Left ventricle myocardium inferior (tissue), 1 donor: ENCODE data around the gene PDZRN3. TPM values are rescaled to one million over a fixed set of nuclear protein-coding genes. Genes with fewer than 3 reads are reported as not detected.

Experiments used
- DNase-seq: peaks from one replicate; pipeline ENCODE4 v3.0.0-alpha.2; 2020
- H3K27ac ChIP-seq: fragments of 200-600 bp; replicated peaks from 2 replicates; pipeline ENCODE4 v1.8.0; 2021
- H3K27me3 ChIP-seq: fragments of 200-600 bp; 2 replicates; pipeline ENCODE4 v1.8.0; 2021; ENCODE audit warnings: low read depth
- H3K36me3 ChIP-seq: fragments of 200-600 bp; 2 replicates; pipeline ENCODE4 v1.8.0; 2021
- H3K4me1 ChIP-seq: fragments of 200-600 bp; 2 replicates; pipeline ENCODE4 v1.8.0; 2021
- H3K4me3 ChIP-seq: fragments of 200-600 bp; 2 replicates; pipeline ENCODE4 v1.8.0; 2021; ENCODE audit warnings: mild to moderate bottlenecking, moderate library complexity
- H3K9me3 ChIP-seq: fragments of 200-600 bp; replicated peaks from 2 replicates; pipeline ENCODE4 v1.8.0; 2021
- CTCF ChIP-seq: fragments of 200-600 bp; IDR thresholded peaks from 2 replicates; pipeline ENCODE4 v1.8.0; 2021; ENCODE audit warnings: antibody characterized with exemption, mild to moderate bottlenecking, borderline replicate concordance
- intact Hi-C: fragments of 100-400 bp; cut with micrococcal nuclease; formaldehyde crosslinking; loops from one replicate; pipeline ENCODE4 v1.11.0; 2022
- total RNA-seq: library from RNA; stranded (reverse); fragmentation: NEBNext Ultra II Directional; extraction: Animal tissue kit (Norgen Biotek cat#: 25700); gene quantifications from one replicate; pipeline ENCODE4 v1.2.1, GENCODE V29; 2021
- donor health status: DM: no; HTN: yes; CAD: no; lungs with severe emphysema.

The PDZRN3 gene
- total RNA-seq, 1 donor from 2014 or later, result 114 TPM

- peaks cover 87% of the 10 kb centered on the region for H3K4me1 ChIP-seq
- H3K9me3 ChIP-seq, result no peaks in the 10 kb centered on the region
- no peaks in the 10 kb centered on the region for H3K36me3 ChIP-seq
- no peak for DNase-seq
- no peaks in the 10 kb centered on the region for H3K27me3 ChIP-seq
- intact Hi-C loops, result loop anchor here (5.0 kb wide), 1 partner anchor 338 kb away; no protein-coding TSS in a partner anchor
- no peak overlapping the region for H3K4me3 ChIP-seq
- TF ChIP-seq CTCF, result no peak
- H3K27ac ChIP-seq, result peak overlapping the region; percentile 68
Observed at GRCh38 chr3:73509066-73509465, 115.7 kb downstream of the PDZRN3 start.

- H3K27ac ChIP-seq, result peak overlapping the region; percentile 68
- intact Hi-C loops, result loop anchor here (5.0 kb wide), 1 partner anchor 339 kb away; no protein-coding TSS in a partner anchor
- DNase-seq, result no peak
Observed at GRCh38 chr3:73508330-73508954, 116.3 kb downstream of the PDZRN3 start.

GRCh38 chr3:73504852-73505251 lies 119.9 kb downstream of the PDZRN3 start:
- Histone ChIP-seq H3K4me1 (peaks cover 87% of the 10 kb centered on the region), H3K27me3 (no peaks in the 10 kb centered on the region), H3K4me3 (peak overlapping the region; percentile 15), H3K9me3 (no peaks in the 10 kb centered on the region), H3K27ac (peak overlapping the region; percentile 62), H3K36me3 (no peaks in the 10 kb centered on the region)
- intact Hi-C loops, result loop anchor here (5.0 kb wide), 2 partner anchors 342 to 403 kb away; no protein-coding TSS in a partner anchor
- no peak for DNase-seq
- TF ChIP-seq CTCF, result no peak

More at GRCh38 chr3:73508330-73508954, 116.3 kb downstream of the PDZRN3 start:
- Histone ChIP-seq H3K4me1 (peaks cover 88% of the 10 kb centered on the region), H3K9me3 (no peaks in the 10 kb centered on the region), H3K27me3 (no peaks in the 10 kb centered on the region), H3K4me3 (no peak overlapping the region), H3K36me3 (no peaks in the 10 kb centered on the region)
- TF ChIP-seq CTCF, result peak; percentile 78

GRCh38 chr3:73504239-73504638 lies 120.5 kb downstream of the PDZRN3 start:
- H3K4me3 ChIP-seq, result peak overlapping the region; percentile 15
- H3K27ac ChIP-seq, result peak overlapping the region; percentile 62
- DNase-seq, result no peak
- no peaks in the 10 kb centered on the region for H3K9me3 ChIP-seq
- H3K27me3 ChIP-seq, result no peaks in the 10 kb centered on the region
- no peak for TF ChIP-seq CTCF
- intact Hi-C loops, result loop anchor here (5.0 kb wide), 1 partner anchor 402 kb away; no protein-coding TSS in a partner anchor
- peaks cover 87% of the 10 kb centered on the region for H3K4me1 ChIP-seq
- no peaks in the 10 kb centered on the region for H3K36me3 ChIP-seq

- no peaks in the 10 kb centered on the region for H3K27me3 ChIP-seq
- no peak overlapping the region for H3K4me3 ChIP-seq
- no peak for TF ChIP-seq CTCF
- no peaks in the 10 kb centered on the region for H3K36me3 ChIP-seq
- peaks cover 87% of the 10 kb centered on the region for H3K4me1 ChIP-seq
- no peak for DNase-seq
- H3K27ac ChIP-seq, result peak overlapping the region; percentile 62
- intact Hi-C loops, result loop anchor here (2.0 to 5.0 kb wide), 2 partner anchors 49 to 401 kb away; no protein-coding TSS in a partner anchor
- no peaks in the 10 kb centered on the region for H3K9me3 ChIP-seq
Observed at GRCh38 chr3:73503781-73504180, 121.0 kb downstream of the PDZRN3 start.
